ENCODE data around the gene PLEKHG4.

Gene PLEKHG4

GRCh38 chr16:67242138-67242730 lies 37.1 kb upstream of the PLEKHG4 start:
- H3K27ac Mint-ChIP-seq = peak overlapping the region; percentile 80
- no peaks in the 10 kb centered on the region for H3K36me3 Mint-ChIP-seq
- peaks cover 36% of the 10 kb centered on the region for H3K4me1 Mint-ChIP-seq
- H3K27me3 Mint-ChIP-seq = no peaks in the 10 kb centered on the region
- no peaks in the 10 kb centered on the region for H3K9me3 Mint-ChIP-seq
- H3K4me3 Mint-ChIP-seq = no peak overlapping the region

GRCh38 chr16:67243481-67243880 lies 35.9 kb upstream of the PLEKHG4 start:
- Mint-ChIP-seq H3K27ac (peak overlapping the region; percentile 98), H3K27me3 (no peaks in the 10 kb centered on the region), H3K4me1 (peaks cover 46% of the 10 kb centered on the region), H3K36me3 (no peaks in the 10 kb centered on the region), H3K9me3 (no peaks in the 10 kb centered on the region), H3K4me3 (no peak overlapping the region)

GRCh38 chr16:67244387-67245185 lies 34.7 kb upstream of the PLEKHG4 start:
- Mint-ChIP-seq H3K4me3 (peak overlapping the region; percentile 86), H3K9me3 (no peaks in the 10 kb centered on the region), H3K27ac (peak overlapping the region; percentile 98), H3K36me3 (no peaks in the 10 kb centered on the region), H3K27me3 (no peaks in the 10 kb centered on the region), H3K4me1 (peaks cover 51% of the 10 kb centered on the region)

DNA sequence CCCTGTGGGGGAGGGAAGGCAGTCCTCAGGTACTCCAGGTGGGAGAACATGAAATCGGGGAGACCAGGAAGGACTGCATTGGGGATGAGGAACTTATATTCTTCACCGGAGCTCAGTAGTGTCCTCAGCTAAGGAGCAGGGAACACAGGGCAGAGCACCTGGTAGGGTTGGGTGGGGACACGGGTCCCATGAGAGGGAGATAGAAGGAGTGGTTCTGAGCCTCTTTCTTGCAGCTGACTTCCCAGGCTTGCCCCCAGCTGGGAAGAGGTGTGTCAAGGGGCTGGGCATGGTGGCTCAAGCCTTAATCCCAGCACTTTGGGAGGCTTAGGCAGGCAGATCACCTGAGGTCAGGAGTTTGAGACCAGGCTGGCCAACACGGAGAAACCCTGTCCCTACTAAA lies 34.1 kb upstream of the PLEKHG4 start:
- no peaks in the 10 kb centered on the region for H3K9me3 Mint-ChIP-seq
- H3K36me3 Mint-ChIP-seq = no peaks in the 10 kb centered on the region
- H3K4me1 Mint-ChIP-seq = peaks cover 57% of the 10 kb centered on the region
- peak overlapping the region; percentile 86 for H3K4me3 Mint-ChIP-seq
- no peaks in the 10 kb centered on the region for H3K27me3 Mint-ChIP-seq
- no peak overlapping the region for H3K27ac Mint-ChIP-seq

DNA sequence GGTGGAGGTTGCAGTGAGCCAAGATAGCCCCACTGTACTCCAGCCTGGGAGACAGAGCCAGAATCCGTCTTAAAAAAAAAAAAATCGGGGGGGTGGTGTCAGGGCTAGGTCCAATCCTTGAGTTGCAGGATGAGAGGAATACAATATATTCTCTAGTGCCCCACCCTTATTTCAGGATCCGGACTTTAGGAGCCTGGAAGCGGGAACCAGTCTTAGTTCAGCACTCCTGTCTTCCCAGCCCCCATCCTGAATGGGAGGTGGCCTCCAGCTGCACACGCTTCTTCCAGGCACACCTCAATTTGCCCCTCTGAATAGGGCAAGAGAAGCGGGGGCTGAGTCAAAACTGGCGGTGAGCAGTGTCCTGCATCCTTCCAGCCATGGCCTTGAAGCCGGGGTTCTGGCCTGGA lies 33.7 kb upstream of the PLEKHG4 start:
- no peaks in the 10 kb centered on the region for H3K36me3 Mint-ChIP-seq
- no peak overlapping the region for H3K27ac Mint-ChIP-seq
- H3K27me3 Mint-ChIP-seq = no peaks in the 10 kb centered on the region
- H3K4me1 Mint-ChIP-seq = peaks cover 55% of the 10 kb centered on the region
- H3K4me3 Mint-ChIP-seq = peak overlapping the region; percentile 86
- no peaks in the 10 kb centered on the region for H3K9me3 Mint-ChIP-seq

GRCh38 chr16:67246081-67246755 lies 33.1 kb upstream of the PLEKHG4 start:
- Mint-ChIP-seq H3K27ac (no peak overlapping the region), H3K4me1 (peaks cover 54% of the 10 kb centered on the region), H3K9me3 (no peaks in the 10 kb centered on the region), H3K27me3 (no peaks in the 10 kb centered on the region), H3K36me3 (no peaks in the 10 kb centered on the region), H3K4me3 (peak overlapping the region; percentile 93)

- Mint-ChIP-seq H3K9me3 (no peaks in the 10 kb centered on the region), H3K4me3 (peak overlapping the region; percentile 93), H3K27ac (no peak overlapping the region), H3K27me3 (no peaks in the 10 kb centered on the region), H3K4me1 (peaks cover 50% of the 10 kb centered on the region), H3K36me3 (no peaks in the 10 kb centered on the region)
These were observed 32.6 kb upstream of the PLEKHG4 start for GRCh38 chr16:67246756-67247191.

DNA sequence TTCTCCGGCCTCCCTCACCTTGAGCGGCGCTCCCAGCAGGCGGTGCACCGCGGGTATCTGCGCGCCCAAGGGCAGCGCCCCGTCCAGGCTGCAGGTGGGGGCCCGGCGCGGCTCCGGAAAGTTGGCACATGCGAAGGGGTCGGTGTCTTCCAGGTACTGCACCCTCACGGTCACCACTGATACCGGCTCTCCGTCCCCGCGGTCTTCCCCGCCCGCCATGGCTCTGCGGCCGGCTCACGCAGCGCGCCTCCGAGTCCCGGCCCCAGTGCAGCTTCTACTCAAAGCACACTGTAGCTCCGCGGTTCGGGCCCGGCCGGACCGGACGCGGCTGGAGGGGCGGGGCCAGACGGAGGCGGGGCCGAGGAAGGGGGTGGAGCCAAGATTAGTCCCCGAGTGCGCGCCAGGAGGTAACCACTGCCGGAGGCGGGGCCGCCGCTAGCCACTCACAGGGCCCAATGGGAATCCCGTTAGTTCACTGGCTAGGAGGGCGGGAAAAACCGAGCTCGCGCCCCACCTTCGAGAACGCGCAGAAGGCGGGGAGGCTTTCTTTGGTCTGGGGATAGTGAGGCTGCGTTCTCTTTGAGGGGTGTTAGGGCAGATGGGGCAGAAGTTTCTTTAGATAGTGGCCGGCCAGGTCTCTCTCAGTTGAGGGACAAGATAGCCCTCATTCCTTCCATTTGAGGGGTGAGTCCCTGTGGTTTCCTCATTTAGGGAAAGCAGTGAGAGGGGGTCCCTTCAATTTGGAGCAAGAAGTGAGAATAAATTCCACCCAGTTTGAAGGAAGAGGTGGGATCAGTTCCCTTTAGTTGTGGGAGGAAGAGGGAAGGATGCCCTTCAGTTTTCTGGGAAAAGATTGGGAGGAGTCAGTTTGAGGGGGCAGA lies 31.9 kb upstream of the PLEKHG4 start, which contains the start of gene FHOD1:
TSS of gene FHOD1 (minus strand) at position 290 of the 881 bp plus-strand sequence. CDS start at position 219, 71 bp downstream.
- no peaks in the 10 kb centered on the region for H3K36me3 Mint-ChIP-seq
- peak within 1 kb of the TSS; percentile 93 for H3K4me3 Mint-ChIP-seq
- H3K27me3 Mint-ChIP-seq = no peaks in the 10 kb centered on the region
- no peaks in the 10 kb centered on the region for H3K9me3 Mint-ChIP-seq
- peak within 1 kb of the TSS; percentile 93 for H3K27ac Mint-ChIP-seq
- peaks cover 49% of the 10 kb centered on the region for H3K4me1 Mint-ChIP-seq

DNA sequence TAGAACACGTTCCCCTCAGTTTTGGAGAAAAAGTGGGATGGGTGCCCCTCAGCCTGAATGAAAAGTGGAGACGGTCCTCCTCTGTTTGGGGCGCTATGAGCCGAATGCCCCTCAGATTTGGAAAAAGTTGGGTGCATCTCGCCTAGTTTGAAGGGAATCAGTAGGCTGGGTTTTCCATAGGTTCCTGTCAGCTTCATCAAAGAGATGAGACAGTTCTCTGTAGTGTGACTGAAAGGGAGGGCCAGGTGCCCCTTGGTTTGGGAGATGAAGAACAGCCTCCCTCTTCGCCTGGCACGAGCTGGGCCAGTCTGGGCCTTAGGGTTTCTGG lies 31.3 kb upstream of the PLEKHG4 start:
- Mint-ChIP-seq H3K4me1 (peaks cover 45% of the 10 kb centered on the region), H3K9me3 (no peaks in the 10 kb centered on the region), H3K27ac (peak overlapping the region; percentile 93), H3K4me3 (peak overlapping the region; percentile 93), H3K36me3 (no peaks in the 10 kb centered on the region), H3K27me3 (no peaks in the 10 kb centered on the region)

DNA sequence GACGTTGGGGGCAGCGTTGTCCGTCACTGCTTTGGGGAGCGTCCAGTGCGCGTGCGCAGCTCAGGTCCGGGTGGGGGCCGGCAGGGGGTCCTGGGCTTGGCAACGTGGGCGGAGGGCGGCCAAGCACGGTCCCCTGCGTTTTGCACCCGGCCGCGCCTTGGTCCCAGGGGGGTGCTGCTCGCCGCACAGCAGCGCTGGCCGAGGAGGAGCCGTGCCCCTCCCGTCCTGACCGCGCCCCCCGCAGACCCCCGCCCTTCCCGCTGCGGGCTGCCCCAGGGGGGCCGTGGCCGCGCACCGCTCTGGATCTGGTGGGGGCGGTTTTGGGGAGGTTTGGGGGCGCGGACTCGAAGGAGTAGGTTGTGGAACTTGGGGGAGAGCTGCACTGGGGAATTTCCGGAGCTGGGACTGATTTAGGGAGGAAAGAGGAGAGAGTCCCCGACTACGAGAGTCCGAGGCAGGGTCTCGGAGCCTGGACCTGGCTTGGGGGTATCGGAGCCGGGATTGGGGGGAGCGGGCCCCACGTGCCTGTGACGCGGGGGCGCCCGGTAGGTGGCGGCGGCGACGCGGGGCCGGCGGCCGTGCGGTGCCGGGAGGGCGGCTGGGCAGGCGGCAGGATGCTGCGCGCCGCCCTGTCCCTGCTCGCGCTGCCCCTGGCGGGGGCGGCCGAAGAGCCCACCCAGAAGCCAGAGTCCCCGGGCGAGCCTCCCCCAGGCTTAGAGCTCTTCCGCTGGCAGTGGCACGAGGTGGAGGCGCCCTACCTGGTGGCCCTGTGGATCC lies 30.7 kb upstream of the PLEKHG4 start, which contains the start of gene SLC9A5:
TSS of gene SLC9A5 (plus strand) at position 579 of the 777 bp plus-strand sequence. CDS start at position 615, 36 bp downstream.
- Mint-ChIP-seq H3K27me3 (no peaks in the 10 kb centered on the region), H3K4me3 (peak within 1 kb of the TSS; percentile 93), H3K36me3 (no peaks in the 10 kb centered on the region), H3K9me3 (no peaks in the 10 kb centered on the region), H3K4me1 (peaks cover 42% of the 10 kb centered on the region), H3K27ac (peak within 1 kb of the TSS; percentile 93)

DNA sequence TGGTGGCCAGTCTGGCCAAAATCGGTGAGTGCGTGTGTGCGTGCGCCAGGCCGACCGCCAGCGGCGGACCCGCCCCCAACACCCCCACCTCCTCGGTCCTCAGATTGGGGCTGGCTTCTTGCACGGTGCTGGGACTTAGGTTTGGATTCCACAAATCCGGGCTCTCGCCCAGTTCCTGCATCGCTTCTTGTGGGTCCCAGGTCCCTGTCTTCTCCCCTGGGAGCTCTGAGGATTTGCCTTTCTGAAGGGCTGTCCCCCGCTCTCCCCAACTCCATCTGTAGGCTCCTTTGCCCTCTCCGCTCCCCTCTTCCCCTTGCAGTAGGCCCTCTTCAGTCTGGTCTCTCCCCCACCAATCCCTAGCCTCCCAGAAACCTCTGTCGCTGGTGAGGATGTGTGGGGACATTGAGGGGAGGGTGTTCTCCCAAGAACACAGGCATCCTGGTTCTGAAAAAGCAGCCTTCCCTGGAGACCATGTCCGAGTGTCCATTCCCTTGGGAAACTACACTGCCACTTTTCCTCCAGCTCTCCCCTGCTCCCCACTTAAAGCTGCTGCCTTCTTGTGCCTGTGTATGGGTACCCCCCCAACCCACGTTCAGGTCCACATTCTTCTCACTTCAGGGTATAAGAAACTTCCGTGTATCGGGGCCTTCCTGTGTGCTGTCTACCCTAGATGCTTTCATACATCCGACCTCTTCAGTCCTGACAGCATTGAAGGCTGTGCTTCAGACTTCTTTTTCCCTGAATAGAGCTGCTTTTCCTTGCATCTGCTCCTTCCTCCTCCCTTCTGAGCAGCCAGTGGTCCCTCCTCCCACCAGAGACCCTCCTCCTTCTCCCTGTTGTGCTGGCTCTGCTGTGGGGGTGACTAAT lies 29.9 kb upstream of the PLEKHG4 start:
- Mint-ChIP-seq H3K27ac (peak overlapping the region; percentile 86), H3K36me3 (no peaks in the 10 kb centered on the region)

DNA sequence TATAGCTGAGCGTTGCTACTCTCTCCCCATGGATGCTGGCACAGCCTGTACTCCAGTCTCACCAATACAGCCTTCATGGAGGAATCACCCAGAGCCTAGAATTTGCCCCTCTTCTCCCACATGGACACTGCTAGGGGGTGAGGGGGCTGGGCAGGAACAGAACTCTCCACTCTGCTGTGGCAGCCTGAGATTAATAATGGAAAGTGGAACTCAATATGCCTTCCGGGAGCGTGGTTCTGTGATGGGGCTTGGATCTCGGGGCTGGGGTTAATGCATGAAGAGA lies 29.3 kb upstream of the PLEKHG4 start:
- no peaks in the 10 kb centered on the region for H3K36me3 Mint-ChIP-seq
- H3K27me3 Mint-ChIP-seq = no peaks in the 10 kb centered on the region
- peaks cover 28% of the 10 kb centered on the region for H3K4me1 Mint-ChIP-seq
- peak overlapping the region; percentile 83 for H3K4me3 Mint-ChIP-seq
- H3K27ac Mint-ChIP-seq = peak overlapping the region; percentile 86
- H3K9me3 Mint-ChIP-seq = no peaks in the 10 kb centered on the region

More for the DNA sequence above, 29.9 kb upstream of the PLEKHG4 start:
- H3K4me3 Mint-ChIP-seq = peak overlapping the region; percentile 83
- no peaks in the 10 kb centered on the region for H3K9me3 Mint-ChIP-seq
- H3K4me1 Mint-ChIP-seq = peaks cover 34% of the 10 kb centered on the region
- H3K27me3 Mint-ChIP-seq = no peaks in the 10 kb centered on the region

- no peaks in the 10 kb centered on the region for H3K9me3 Mint-ChIP-seq
- H3K27me3 Mint-ChIP-seq = peaks cover 4% of the 10 kb centered on the region
- no peaks in the 10 kb centered on the region for H3K36me3 Mint-ChIP-seq
- no peak overlapping the region for H3K4me3 Mint-ChIP-seq
- H3K4me1 Mint-ChIP-seq = peaks cover 16% of the 10 kb centered on the region
- H3K27ac Mint-ChIP-seq = no peak overlapping the region
These were observed 26.5 kb upstream of the PLEKHG4 start for GRCh38 chr16:67252609-67253497.
